ENCODE results near the gene CTTNBP2. TPM values are rescaled to one million over a fixed set of nuclear protein-coding genes. Genes with fewer than 3 reads are reported as not detected.

The CTTNBP2 gene
- polyA plus RNA-seq, 1 donor from 2014 or later, result 53.5 TPM

DNA sequence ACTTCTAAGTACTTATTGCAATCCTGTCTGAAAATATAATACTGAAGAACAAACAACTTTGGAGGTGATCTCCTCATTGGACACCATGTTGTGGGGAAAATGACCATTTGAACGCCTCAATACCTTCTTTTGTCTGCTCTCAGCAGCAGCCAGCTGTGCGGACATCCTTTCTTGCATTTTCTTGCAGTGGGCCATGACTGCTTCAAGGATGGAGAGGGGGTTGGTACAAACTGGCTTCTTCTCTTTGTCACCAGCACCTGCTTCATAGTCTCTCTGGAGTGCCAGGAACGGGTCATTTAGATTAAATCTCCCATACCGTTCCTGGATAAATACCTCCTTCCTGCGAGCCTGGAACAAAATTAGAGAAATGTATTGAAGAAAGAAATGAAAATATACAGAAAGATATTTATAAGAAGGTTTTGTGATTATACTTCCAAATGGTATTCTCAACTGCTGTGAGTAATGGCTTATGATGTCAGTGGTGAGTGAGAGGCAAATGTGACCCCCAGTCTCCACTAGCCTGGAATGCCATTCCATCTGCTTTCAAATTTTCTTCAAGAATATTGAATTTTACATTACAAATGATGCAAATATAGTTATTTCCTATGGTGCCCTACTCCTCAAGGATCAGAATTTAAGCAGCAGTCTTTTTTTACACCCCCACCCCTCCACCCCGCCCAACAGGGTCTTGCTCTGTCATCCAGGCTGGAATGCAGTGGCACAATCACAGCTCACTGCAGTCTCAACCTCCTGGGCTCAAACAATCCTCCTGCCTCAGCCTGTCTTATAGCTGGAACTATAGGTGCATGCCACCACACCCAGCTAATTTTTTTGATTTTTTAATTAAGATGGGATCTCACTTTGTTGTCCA, 62.4 kb downstream of the CTTNBP2 start:
- no peak overlapping the region for H3K9ac ChIP-seq (ENCODE audit: low read length)
- H3K27me3 ChIP-seq (ENCODE audit: insufficient read depth, low read depth, low read length), result no peaks in the 10 kb centered on the region
- no peaks in the 10 kb centered on the region for H3K36me3 ChIP-seq (ENCODE audit: insufficient read depth, low read length)
- no peak overlapping the region for H3K4me2 ChIP-seq (ENCODE audit: low read length)
- no peak overlapping the region for H3K4me3 ChIP-seq (ENCODE audit: low read length)
- H2AFZ ChIP-seq (ENCODE audit: low read depth, low read length), result no peak overlapping the region
- H3K9me3 ChIP-seq (ENCODE audit: low read length), result no peaks in the 10 kb centered on the region
- H3F3A ChIP-seq (ENCODE audit: insufficient read depth, low read length, poor library complexity, severe bottlenecking), result peaks cover 3% of the 10 kb centered on the region
- H4K20me1 ChIP-seq (ENCODE audit: insufficient read depth), result no peaks in the 10 kb centered on the region
- no peaks in the 10 kb centered on the region for H3K9me2 ChIP-seq (ENCODE audit: insufficient read depth, low read length)
- TF ChIP-seq MXI1 (conservative IDR thresholded peaks at IDR 0.05; ENCODE audit: poor library complexity, severe bottlenecking), result no peak
- TF ChIP-seq TAF1 (IDR thresholded peaks at IDR 0.05; ENCODE audit: low read depth), result no peak
- TF ChIP-seq, protein P1, sequence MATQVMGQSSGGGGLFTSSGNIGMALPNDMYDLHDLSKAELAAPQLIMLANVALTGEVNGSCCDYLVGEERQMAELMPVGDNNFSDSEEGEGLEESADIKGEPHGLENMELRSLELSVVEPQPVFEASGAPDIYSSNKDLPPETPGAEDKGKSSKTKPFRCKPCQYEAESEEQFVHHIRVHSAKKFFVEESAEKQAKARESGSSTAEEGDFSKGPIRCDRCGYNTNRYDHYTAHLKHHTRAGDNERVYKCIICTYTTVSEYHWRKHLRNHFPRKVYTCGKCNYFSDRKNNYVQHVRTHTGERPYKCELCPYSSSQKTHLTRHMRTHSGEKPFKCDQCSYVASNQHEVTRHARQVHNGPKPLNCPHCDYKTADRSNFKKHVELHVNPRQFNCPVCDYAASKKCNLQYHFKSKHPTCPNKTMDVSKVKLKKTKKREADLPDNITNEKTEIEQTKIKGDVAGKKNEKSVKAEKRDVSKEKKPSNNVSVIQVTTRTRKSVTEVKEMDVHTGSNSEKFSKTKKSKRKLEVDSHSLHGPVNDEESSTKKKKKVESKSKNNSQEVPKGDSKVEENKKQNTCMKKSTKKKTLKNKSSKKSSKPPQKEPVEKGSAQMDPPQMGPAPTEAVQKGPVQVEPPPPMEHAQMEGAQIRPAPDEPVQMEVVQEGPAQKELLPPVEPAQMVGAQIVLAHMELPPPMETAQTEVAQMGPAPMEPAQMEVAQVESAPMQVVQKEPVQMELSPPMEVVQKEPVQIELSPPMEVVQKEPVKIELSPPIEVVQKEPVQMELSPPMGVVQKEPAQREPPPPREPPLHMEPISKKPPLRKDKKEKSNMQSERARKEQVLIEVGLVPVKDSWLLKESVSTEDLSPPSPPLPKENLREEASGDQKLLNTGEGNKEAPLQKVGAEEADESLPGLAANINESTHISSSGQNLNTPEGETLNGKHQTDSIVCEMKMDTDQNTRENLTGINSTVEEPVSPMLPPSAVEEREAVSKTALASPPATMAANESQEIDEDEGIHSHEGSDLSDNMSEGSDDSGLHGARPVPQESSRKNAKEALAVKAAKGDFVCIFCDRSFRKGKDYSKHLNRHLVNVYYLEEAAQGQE (IDR thresholded peaks at IDR 0.05; ENCODE audit: borderline replicate concordance), result no peak
- TF ChIP-seq EZH2 (IDR thresholded peaks at IDR 0.05; ENCODE audit: borderline replicate concordance, insufficient read depth, low read length, poor library complexity, severe bottlenecking), result no peak
- TF ChIP-seq, protein P2, sequence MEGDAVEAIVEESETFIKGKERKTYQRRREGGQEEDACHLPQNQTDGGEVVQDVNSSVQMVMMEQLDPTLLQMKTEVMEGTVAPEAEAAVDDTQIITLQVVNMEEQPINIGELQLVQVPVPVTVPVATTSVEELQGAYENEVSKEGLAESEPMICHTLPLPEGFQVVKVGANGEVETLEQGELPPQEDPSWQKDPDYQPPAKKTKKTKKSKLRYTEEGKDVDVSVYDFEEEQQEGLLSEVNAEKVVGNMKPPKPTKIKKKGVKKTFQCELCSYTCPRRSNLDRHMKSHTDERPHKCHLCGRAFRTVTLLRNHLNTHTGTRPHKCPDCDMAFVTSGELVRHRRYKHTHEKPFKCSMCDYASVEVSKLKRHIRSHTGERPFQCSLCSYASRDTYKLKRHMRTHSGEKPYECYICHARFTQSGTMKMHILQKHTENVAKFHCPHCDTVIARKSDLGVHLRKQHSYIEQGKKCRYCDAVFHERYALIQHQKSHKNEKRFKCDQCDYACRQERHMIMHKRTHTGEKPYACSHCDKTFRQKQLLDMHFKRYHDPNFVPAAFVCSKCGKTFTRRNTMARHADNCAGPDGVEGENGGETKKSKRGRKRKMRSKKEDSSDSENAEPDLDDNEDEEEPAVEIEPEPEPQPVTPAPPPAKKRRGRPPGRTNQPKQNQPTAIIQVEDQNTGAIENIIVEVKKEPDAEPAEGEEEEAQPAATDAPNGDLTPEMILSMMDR (IDR thresholded peaks at IDR 0.05; ENCODE audit: poor library complexity, severe bottlenecking), result no peak
- TF ChIP-seq POLR2AphosphoS5 (IDR thresholded peaks at IDR 0.05), result no peak
- no peak for TF ChIP-seq SMC3 (conservative IDR thresholded peaks at IDR 0.05; ENCODE audit: poor library complexity)
- no peak for TF ChIP-seq RAD21 (conservative IDR thresholded peaks at IDR 0.05)
- no peak for TF ChIP-seq EP300 (conservative IDR thresholded peaks at IDR 0.05; ENCODE audit: poor library complexity, severe bottlenecking)
- no peaks in the 10 kb centered on the region for H3K79me2 ChIP-seq (replicated peaks; ENCODE audit: insufficient read depth, low read length)
- H3K27ac ChIP-seq (ENCODE audit: low read length), result peak overlapping the region; percentile 72

DNA sequence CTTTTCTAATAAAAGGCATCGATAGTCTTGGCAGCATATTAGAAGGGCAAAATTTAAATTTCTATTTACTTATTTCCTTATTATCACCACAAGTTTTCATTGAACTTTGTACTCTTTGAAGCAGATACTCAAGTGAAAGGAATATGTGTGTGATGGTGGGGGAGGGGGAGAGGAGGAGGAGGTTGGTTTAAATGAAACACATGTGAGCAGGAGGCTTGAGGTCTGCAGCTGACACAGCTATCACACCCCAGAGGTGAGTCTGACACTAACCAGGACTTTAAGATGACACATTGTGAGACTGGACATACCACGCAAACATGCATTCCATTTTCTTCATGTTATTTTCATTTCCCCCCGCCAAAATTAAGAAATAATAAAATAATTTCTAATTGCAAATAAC, 63.3 kb downstream of the CTTNBP2 start:
- H3K27me3 ChIP-seq (ENCODE audit: insufficient read depth, low read depth, low read length), result no peaks in the 10 kb centered on the region
- H3K9me2 ChIP-seq (ENCODE audit: insufficient read depth, low read length), result no peaks in the 10 kb centered on the region
- peak overlapping the region; percentile 20 for H3K4me2 ChIP-seq (ENCODE audit: low read length)
- H3K9me3 ChIP-seq (ENCODE audit: low read length), result no peaks in the 10 kb centered on the region
- no peaks in the 10 kb centered on the region for H4K20me1 ChIP-seq (ENCODE audit: insufficient read depth)
- H2AFZ ChIP-seq (ENCODE audit: low read depth, low read length), result no peak overlapping the region
- no peaks in the 10 kb centered on the region for H3K36me3 ChIP-seq (ENCODE audit: insufficient read depth, low read length)
- peak overlapping the region; percentile 32 for H3K4me3 ChIP-seq (ENCODE audit: low read length)
- H3K79me2 ChIP-seq (replicated peaks; ENCODE audit: insufficient read depth, low read length), result no peaks in the 10 kb centered on the region
- peaks cover 3% of the 10 kb centered on the region for H3F3A ChIP-seq (ENCODE audit: insufficient read depth, low read length, poor library complexity, severe bottlenecking)
- H3K27ac ChIP-seq (ENCODE audit: low read length), result peak overlapping the region; percentile 72
- H3K9ac ChIP-seq (ENCODE audit: low read length), result no peak overlapping the region
- TF ChIP-seq, protein P1 (IDR thresholded peaks at IDR 0.05; ENCODE audit: borderline replicate concordance), result no peak
- TF ChIP-seq, protein P2 (IDR thresholded peaks at IDR 0.05; ENCODE audit: poor library complexity, severe bottlenecking), result no peak
- TF ChIP-seq TAF1 (IDR thresholded peaks at IDR 0.05; ENCODE audit: low read depth) (no peak), EP300 (conservative IDR thresholded peaks at IDR 0.05; ENCODE audit: poor library complexity, severe bottlenecking) (no peak), SMC3 (conservative IDR thresholded peaks at IDR 0.05; ENCODE audit: poor library complexity) (no peak), POLR2AphosphoS5 (IDR thresholded peaks at IDR 0.05) (no peak), MXI1 (conservative IDR thresholded peaks at IDR 0.05; ENCODE audit: poor library complexity, severe bottlenecking) (no peak), RAD21 (conservative IDR thresholded peaks at IDR 0.05) (no peak), EZH2 (IDR thresholded peaks at IDR 0.05; ENCODE audit: borderline replicate concordance, insufficient read depth, low read length, poor library complexity, severe bottlenecking) (no peak)
